ENCODE measurements around the gene NFKBIE. TPM values are rescaled to one million over a fixed set of nuclear protein-coding genes. Genes with fewer than 3 reads are reported as not detected.
"Not testable (repeated sequence)": the region's sequence is repeated elsewhere in the genome, so short reads cannot be mapped to it uniquely, and the experiment has no call there.

Gene NFKBIE
- total RNA-seq, 1 donor from 2014 or later: 2.4 TPM

- DNase-seq (ENCODE audit: low spot score): peak; percentile 90
These were observed 19.3 kb downstream of the NFKBIE start for GRCh38 chr6:44245912-44246662.

GRCh38 chr6:44245391-44245911, 19.9 kb downstream of the NFKBIE start:
- no peak for DNase-seq (ENCODE audit: low spot score)

GRCh38 chr6:44243345-44243744, 22.0 kb downstream of the NFKBIE start:
- DNase-seq (ENCODE audit: low spot score): no peak

- DNase-seq (ENCODE audit: low spot score): no peak
These were observed 26.5 kb downstream of the NFKBIE start for GRCh38 chr6:44238687-44239350.

GRCh38 chr6:44237813-44238433, 27.4 kb downstream of the NFKBIE start:
- peak; percentile 76 for DNase-seq (ENCODE audit: low spot score)

GRCh38 chr6:44237021-44237812, 28.1 kb downstream of the NFKBIE start:
- peak; percentile 92 for DNase-seq (ENCODE audit: low spot score)

GRCh38 chr6:44235891-44236516, 29.3 kb downstream of the NFKBIE start:
- DNase-seq (ENCODE audit: low spot score): no peak

GRCh38 chr6:44235269-44235668, 30.1 kb downstream of the NFKBIE start:
- no peak for DNase-seq (ENCODE audit: low spot score)

GRCh38 chr6:44234101-44235025, 31.0 kb downstream of the NFKBIE start:
- DNase-seq (ENCODE audit: low spot score): peak; percentile 85

GRCh38 chr6:44233567-44234100, 31.7 kb downstream of the NFKBIE start:
- DNase-seq (ENCODE audit: low spot score): no peak

GRCh38 chr6:44232676-44233566, 32.4 kb downstream of the NFKBIE start:
- no peak for DNase-seq (ENCODE audit: low spot score)

GRCh38 chr6:44231426-44231825, 33.9 kb downstream of the NFKBIE start:
- not testable (repeated sequence) for DNase-seq (ENCODE audit: low spot score)

- no peak for DNase-seq (ENCODE audit: low spot score)
These were observed 35.2 kb downstream of the NFKBIE start for GRCh38 chr6:44230034-44230675.

- DNase-seq (ENCODE audit: low spot score): no peak
These were observed 35.8 kb downstream of the NFKBIE start for GRCh38 chr6:44229376-44230033.

- no peak for DNase-seq (ENCODE audit: low spot score)
These were observed 36.5 kb downstream of the NFKBIE start for GRCh38 chr6:44228836-44229235.

GRCh38 chr6:44228433-44228832, 36.9 kb downstream of the NFKBIE start:
- no peak for DNase-seq (ENCODE audit: low spot score)

- no peak for DNase-seq (ENCODE audit: low spot score)
These were observed 37.3 kb downstream of the NFKBIE start for GRCh38 chr6:44228031-44228430.

All from umbilical cord (tissue), 2 donors.